Mesodermal cell (in vitro differentiated cells): ENCODE results near the gene SMIM21.

Source experiments
- H3K27ac ChIP-seq: 2 replicates; pipeline ENCODE4 v1.7.0; 2013; ENCODE audit warnings: mild to moderate bottlenecking, low read depth, low read length, moderate library complexity; ENCODE audit not compliant: severe bottlenecking
- H3K36me3 ChIP-seq: 2 replicates; pipeline ENCODE4 v1.7.1; 2013; ENCODE audit warnings: mild to moderate bottlenecking, low read length, moderate library complexity; ENCODE audit not compliant: control insufficient read depth, insufficient read depth
- H3K4me1 ChIP-seq: one replicate; pipeline ENCODE4 v1.7.1; 2013; ENCODE audit warnings: mild to moderate bottlenecking, low read length; ENCODE audit not compliant: insufficient read depth, control insufficient read depth, poor library complexity, severe bottlenecking
- H3K4me3 ChIP-seq: 2 replicates; pipeline ENCODE4 v1.7.0; 2013; ENCODE audit warnings: low read length, control low read depth, mild to moderate bottlenecking; ENCODE audit not compliant: insufficient read depth, poor library complexity, severe bottlenecking; ENCODE audit errors: extremely low read depth
- H3K9me3 ChIP-seq: 2 replicates; pipeline ENCODE4 v1.7.1; 2013; ENCODE audit warnings: mild to moderate bottlenecking, low read length, moderate library complexity; ENCODE audit not compliant: control insufficient read depth
- WGBS, 2 experiments: methylation state at CpG; one replicate each; pipeline ENCODE4 v1.1.5; 2013; ENCODE audit warnings: missing lambda C conversion rate in 2 of 2; ENCODE audit not compliant: insufficient coverage in 2 of 2; 5-methylcytosine and 5-hydroxymethylcytosine counted together

Gene SMIM21

GRCh38 chr18:75405351-75405750 is 22.2 kb downstream of the SMIM21 start:
- Histone ChIP-seq H3K4me3 (no peak overlapping the region), H3K9me3 (no peaks in the 10 kb centered on the region), H3K27ac (no peak overlapping the region), H3K36me3 (no peaks in the 10 kb centered on the region), H3K4me1 (peaks cover 23% of the 10 kb centered on the region)
- 71% methylated on average over 1 of the region's 4 CpGs; no CpG with 5 or more reads in 1 of the 2 experiments for WGBS, 2 experiments

- no peaks in the 10 kb centered on the region for H3K4me1 ChIP-seq
- H3K9me3 ChIP-seq: no peaks in the 10 kb centered on the region
- no peak overlapping the region for H3K27ac ChIP-seq
- WGBS, 2 experiments: 91 to 92% methylated on average over 2 of the region's 3 CpGs
- no peak overlapping the region for H3K4me3 ChIP-seq
- H3K36me3 ChIP-seq: no peaks in the 10 kb centered on the region
These were observed 27.1 kb downstream of the SMIM21 start for GRCh38 chr18:75400366-75400765.

- H3K9me3 ChIP-seq: no peaks in the 10 kb centered on the region
- H3K27ac ChIP-seq: no peak overlapping the region
- 87 to 89% methylated on average over 7 of the region's 7 CpGs for WGBS, 2 experiments
- no peaks in the 10 kb centered on the region for H3K36me3 ChIP-seq
- H3K4me3 ChIP-seq: no peak overlapping the region
- H3K4me1 ChIP-seq: no peaks in the 10 kb centered on the region
These were observed 32.4 kb downstream of the SMIM21 start for GRCh38 chr18:75395137-75395536.

GRCh38 chr18:75393721-75394120 is 33.8 kb downstream of the SMIM21 start:
- 74 to 94% methylated on average over 3 to 5 of the region's 5 CpGs for WGBS, 2 experiments
- no peak overlapping the region for H3K4me3 ChIP-seq
- no peak overlapping the region for H3K27ac ChIP-seq
- no peaks in the 10 kb centered on the region for H3K9me3 ChIP-seq
- H3K36me3 ChIP-seq: no peaks in the 10 kb centered on the region
- no peaks in the 10 kb centered on the region for H3K4me1 ChIP-seq

- H3K4me3 ChIP-seq: no peak overlapping the region
- H3K36me3 ChIP-seq: no peaks in the 10 kb centered on the region
- H3K9me3 ChIP-seq: no peaks in the 10 kb centered on the region
- no peak overlapping the region for H3K27ac ChIP-seq
- 89 to 91% methylated on average over 10 of the region's 10 CpGs for WGBS, 2 experiments
- H3K4me1 ChIP-seq: no peaks in the 10 kb centered on the region
These were observed 35.3 kb downstream of the SMIM21 start for GRCh38 chr18:75392226-75392578.

- WGBS, 2 experiments: 88 to 91% methylated on average over 13 to 15 of the region's 21 CpGs
- H3K4me3 ChIP-seq: no peak overlapping the region
- no peaks in the 10 kb centered on the region for H3K9me3 ChIP-seq
- no peak overlapping the region for H3K27ac ChIP-seq
- no peaks in the 10 kb centered on the region for H3K4me1 ChIP-seq
- H3K36me3 ChIP-seq: no peaks in the 10 kb centered on the region
These were observed 36.0 kb downstream of the SMIM21 start for GRCh38 chr18:75391279-75392225.

- WGBS, 2 experiments: 71 to 100% methylated on average over 1 to 2 of the region's 2 CpGs
These were observed 36.6 kb downstream of the SMIM21 start for GRCh38 chr18:75390854-75391253.

GRCh38 chr18:75384144-75384543 is 43.4 kb downstream of the SMIM21 start:
- Histone ChIP-seq H3K9me3 (no peaks in the 10 kb centered on the region), H3K4me1 (no peaks in the 10 kb centered on the region), H3K27ac (no peak overlapping the region), H3K36me3 (no peaks in the 10 kb centered on the region), H3K4me3 (no peak overlapping the region)
- no CpG with 5 or more reads among the region's 4 CpGs for WGBS, 2 experiments

More at GRCh38 chr18:75390854-75391253, 36.6 kb downstream of the SMIM21 start:
- H3K36me3 ChIP-seq: no peaks in the 10 kb centered on the region
- no peaks in the 10 kb centered on the region for H3K4me1 ChIP-seq
- H3K4me3 ChIP-seq: no peak overlapping the region
- no peak overlapping the region for H3K27ac ChIP-seq
- no peaks in the 10 kb centered on the region for H3K9me3 ChIP-seq

GRCh38 chr18:75378376-75379315 is 48.9 kb downstream of the SMIM21 start:
- H3K27ac ChIP-seq: no peak overlapping the region
- H3K36me3 ChIP-seq: no peaks in the 10 kb centered on the region
- H3K4me1 ChIP-seq: no peaks in the 10 kb centered on the region
- H3K9me3 ChIP-seq: no peaks in the 10 kb centered on the region
- 85 to 94% methylated on average over 12 to 16 of the region's 22 CpGs for WGBS, 2 experiments
- no peak overlapping the region for H3K4me3 ChIP-seq

- 88 to 97% methylated on average over 6 to 7 of the region's 10 CpGs for WGBS, 2 experiments
- H3K27ac ChIP-seq: no peak overlapping the region
- no peaks in the 10 kb centered on the region for H3K4me1 ChIP-seq
- no peaks in the 10 kb centered on the region for H3K36me3 ChIP-seq
- H3K4me3 ChIP-seq: no peak overlapping the region
- no peaks in the 10 kb centered on the region for H3K9me3 ChIP-seq
These were observed 49.6 kb downstream of the SMIM21 start for GRCh38 chr18:75377926-75378325.
